Astrocyte (in vitro differentiated cells and primary cell): ENCODE results near the gene OSTN.

Experiments used
- CTCF ChIP-seq: IDR thresholded peaks from 2 replicates; pipeline ENCODE4 v1.5.1; 2011; ENCODE audit warnings: low read depth, mild to moderate bottlenecking, inconsistent platforms, low read length, moderate library complexity; ENCODE audit not compliant: insufficient read depth
- EZH2 ChIP-seq: IDR thresholded peaks from 2 replicates; pipeline ENCODE4 v1.6.1; 2012; ENCODE audit warnings: mild to moderate bottlenecking, low read length, inconsistent platforms; ENCODE audit not compliant: insufficient read depth

DNA sequence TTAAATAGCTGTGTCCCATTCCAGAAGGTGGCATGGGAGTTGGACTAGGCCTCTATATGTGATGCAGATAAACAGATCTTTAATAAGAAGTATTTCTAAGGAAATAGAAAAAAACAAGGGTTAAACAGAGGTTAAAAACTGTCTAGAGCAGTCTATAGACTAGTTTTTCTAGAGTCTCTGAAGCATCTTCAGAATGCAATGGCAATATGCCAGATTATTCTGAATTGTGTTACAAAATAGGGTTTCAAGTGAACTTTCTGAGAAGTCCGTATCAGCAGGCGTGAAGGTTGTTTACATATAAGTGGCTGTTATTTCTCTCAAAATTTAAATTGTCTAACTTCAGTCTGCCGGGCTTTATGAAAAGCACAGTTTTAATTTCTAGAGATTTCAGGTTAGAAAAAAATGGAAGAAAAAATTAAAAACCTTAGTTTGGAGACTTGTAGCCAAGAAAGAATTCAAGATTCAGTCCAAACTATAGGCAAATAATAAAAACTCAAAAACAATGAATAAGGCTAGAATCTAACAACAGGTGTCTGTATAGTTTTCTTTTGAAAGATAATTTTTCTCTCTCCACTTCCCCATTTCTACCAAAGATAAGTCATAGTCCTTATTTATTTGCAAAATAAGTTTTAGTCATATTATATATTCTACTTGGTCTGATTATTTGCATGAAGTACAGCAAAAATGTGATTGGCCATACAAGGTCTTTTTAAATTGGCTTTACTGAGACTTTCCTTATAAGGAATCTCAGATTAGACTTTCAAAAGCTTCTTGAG lies 55.2 kb downstream of the OSTN start:
- TF ChIP-seq CTCF (no peak), EZH2 (no peak)
